Cerebellar nuclear complex (tissue), 1 donor: ENCODE results near the gene FGF4.

ENCODE experiments used
- DNase-seq, 2 experiments: peaks; one replicate each; lab custom pipeline; 2025; lab: John Stamatoyannopoulos, UW

FGF4 gene

GRCh38 chr11:69807106-69807815 lies 32.1 kb upstream of the FGF4 start:
- no peak for DNase-seq

- DNase-seq = no peak
Measured at GRCh38 chr11:69804769-69805508, 29.8 kb upstream of the FGF4 start.

- DNase-seq = no peak
Measured at GRCh38 chr11:69803604-69804218, 28.6 kb upstream of the FGF4 start.

GRCh38 chr11:69803022-69803421 lies 27.9 kb upstream of the FGF4 start:
- no peak for DNase-seq

- no peak for DNase-seq
Measured at GRCh38 chr11:69802590-69802989, 27.4 kb upstream of the FGF4 start.

- DNase-seq = no peak
Measured at GRCh38 chr11:69801513-69802335, 26.6 kb upstream of the FGF4 start.

- DNase-seq = no peak
Measured at GRCh38 chr11:69800278-69800677, 25.1 kb upstream of the FGF4 start.

- DNase-seq = peak in 1 of 2 experiments; percentile 44
Measured at GRCh38 chr11:69799582-69799981, 24.4 kb upstream of the FGF4 start.

- no peak for DNase-seq
Measured at GRCh38 chr11:69799097-69799496, 24.0 kb upstream of the FGF4 start.

GRCh38 chr11:69797737-69798528 lies 22.8 kb upstream of the FGF4 start:
- DNase-seq = no peak

GRCh38 chr11:69797156-69797555 lies 22.0 kb upstream of the FGF4 start:
- DNase-seq = peak; percentile 37 to 84

GRCh38 chr11:69796063-69796462 lies 20.9 kb upstream of the FGF4 start:
- no peak for DNase-seq

GRCh38 chr11:69791276-69792180 lies 16.4 kb upstream of the FGF4 start:
- no peak for DNase-seq

- no peak for DNase-seq
Measured at GRCh38 chr11:69788956-69789355, 13.8 kb upstream of the FGF4 start.

GRCh38 chr11:69787906-69788305 lies 12.8 kb upstream of the FGF4 start:
- DNase-seq = no peak

GRCh38 chr11:69787457-69787856 lies 12.3 kb upstream of the FGF4 start:
- no peak for DNase-seq

GRCh38 chr11:69781241-69781640 lies 6.1 kb upstream of the FGF4 start:
- DNase-seq = no peak

GRCh38 chr11:69778373-69778772 lies 3.2 kb upstream of the FGF4 start:
- no peak for DNase-seq

GRCh38 chr11:69774354-69775162 lies 583 bp downstream of the FGF4 start:
- no peak for DNase-seq
